HG03378 (cell line): ENCODE measurements around the gene ESR1.
"Not testable (repeated sequence)": the region's sequence is repeated elsewhere in the genome, so short reads cannot be mapped to it uniquely, and the experiment has no call there.

Source experiments
- ATAC-seq: cut with Tn5 transposase; IDR thresholded peaks from one replicate; pipeline ENCODE4 v1.9.1; 2021; ENCODE audit warnings: mild to moderate bottlenecking, moderate library complexity; ENCODE audit not compliant: unreplicated experiment

The ESR1 gene

GRCh38 chr6:152049502-152049901, 242.0 kb downstream of the ESR1 start:
- ATAC-seq = no peak

- no peak for ATAC-seq
These were observed 243.1 kb downstream of the ESR1 start for GRCh38 chr6:152050451-152051195.

- ATAC-seq = no peak
These were observed 244.6 kb downstream of the ESR1 start for GRCh38 chr6:152052061-152052460.

GRCh38 chr6:152053332-152053731, 245.8 kb downstream of the ESR1 start:
- no peak for ATAC-seq

- ATAC-seq = no peak
These were observed 247.0 kb downstream of the ESR1 start for GRCh38 chr6:152054441-152054840.

GRCh38 chr6:152055517-152055916, 248.0 kb downstream of the ESR1 start:
- no peak for ATAC-seq

GRCh38 chr6:152057832-152058498, 250.5 kb downstream of the ESR1 start:
- no peak for ATAC-seq

- ATAC-seq = no peak
These were observed 252.4 kb downstream of the ESR1 start for GRCh38 chr6:152059909-152060308.

- no peak for ATAC-seq
These were observed 255.0 kb downstream of the ESR1 start for GRCh38 chr6:152062476-152062875.

- ATAC-seq = no peak
These were observed 255.9 kb downstream of the ESR1 start for GRCh38 chr6:152063170-152063921.

GRCh38 chr6:152068622-152069261, 261.3 kb downstream of the ESR1 start:
- ATAC-seq = no peak

GRCh38 chr6:152070556-152070955, 263.1 kb downstream of the ESR1 start:
- no peak for ATAC-seq

- ATAC-seq = no peak
These were observed 263.8 kb downstream of the ESR1 start for GRCh38 chr6:152071318-152071717.

- no peak for ATAC-seq
These were observed 264.4 kb downstream of the ESR1 start for GRCh38 chr6:152071843-152072242.

GRCh38 chr6:152076242-152076641, 268.8 kb downstream of the ESR1 start:
- not testable (repeated sequence) for ATAC-seq

GRCh38 chr6:152078001-152078400, 270.5 kb downstream of the ESR1 start:
- no peak for ATAC-seq

- ATAC-seq = no peak
These were observed 271.3 kb downstream of the ESR1 start for GRCh38 chr6:152078804-152079203.

GRCh38 chr6:152085451-152085921, 278.0 kb downstream of the ESR1 start:
- ATAC-seq = no peak

GRCh38 chr6:152086223-152086873, 278.9 kb downstream of the ESR1 start:
- no peak for ATAC-seq

- no peak for ATAC-seq
These were observed 279.6 kb downstream of the ESR1 start for GRCh38 chr6:152087096-152087495.

- ATAC-seq = no peak
These were observed 280.2 kb downstream of the ESR1 start for GRCh38 chr6:152087701-152088100.
